CD4-positive, alpha-beta T cell (primary cell): ENCODE results near the gene DCDC2C. TPM values are rescaled to one million over a fixed set of nuclear protein-coding genes. Genes with fewer than 3 reads are reported as not detected.

Source experiments
- ATAC-seq: fragments of 200-7000 bp; cut with Tn5 transposase; one replicate; pipeline ENCODE4 v1.10.0; 2022; ENCODE audit warnings: mild to moderate bottlenecking; ENCODE audit not compliant: poor library complexity
- CTCF ChIA-PET: fragments of 350-600 bp; sonication (Branson Sonifier 250); formaldehyde crosslinking; loops from one replicate; lab custom pipeline; 2021; ENCODE audit warnings: antibody characterized with exemption, inconsistent platforms; lab: Charles Lee
- POLR2A ChIA-PET: fragments of 350-600 bp; sonication (Branson Sonifier 250); formaldehyde crosslinking; loops from one replicate; lab custom pipeline; 2021; ENCODE audit warnings: antibody characterized with exemption, inconsistent platforms; lab: Charles Lee
- DNase-seq, 14 experiments: peaks; one replicate each; pipeline ENCODE4 v3.0.0-alpha.2; 2013 to 2020; ENCODE audit warnings: mixed read lengths in 2 of 14
- H3K27ac ChIP-seq, 2 donors: one replicate each; pipeline versions ENCODE4 v1.5.1 to v1.7.0; 2013; ENCODE audit warnings: low read length in 2 of 2, low read depth in 1 of 2, mild to moderate bottlenecking in 1 of 2
- H3K27me3 ChIP-seq, 2 experiments: 1 replicate in 1 of 2; 2 replicates in 1 of 2; pipeline versions ENCODE4 v1.6.1 to v1.7.0; 2013; ENCODE audit warnings: low read length in 2 of 2, control low read depth in 1 of 2, mild to moderate bottlenecking in 1 of 2, moderate library complexity in 1 of 2; ENCODE audit not compliant: insufficient read depth in 2 of 2, control insufficient read depth in 1 of 2
- H3K36me3 ChIP-seq: one replicate; pipeline ENCODE4 v1.6.1; 2013; ENCODE audit warnings: low read length, control low read depth; ENCODE audit not compliant: insufficient read depth
- H3K4me1 ChIP-seq: one replicate; pipeline ENCODE4 v1.6.1; 2013; ENCODE audit warnings: low read length, control low read depth; ENCODE audit not compliant: insufficient read depth
- H3K4me3 ChIP-seq: one replicate; pipeline ENCODE4 v1.5.1; 2013; ENCODE audit warnings: mild to moderate bottlenecking, low read length, moderate library complexity
- H3K9me3 ChIP-seq, 2 experiments: 1 replicate in 1 of 2; 2 replicates in 1 of 2; pipeline versions ENCODE4 v1.6.1 to v1.7.0; 2013; ENCODE audit warnings: low read length in 2 of 2, mild to moderate bottlenecking in 2 of 2, control low read depth in 1 of 2, moderate library complexity in 1 of 2; ENCODE audit not compliant: control insufficient read depth in 1 of 2, insufficient read depth in 1 of 2
- H3K27ac Mint-ChIP-seq: one replicate; pipeline ENCODE4 v1.8.0; 2020; ENCODE audit warnings: mixed read lengths
- H3K27me3 Mint-ChIP-seq: one replicate; pipeline ENCODE4 v1.8.0; 2021; ENCODE audit warnings: mixed read lengths
- H3K36me3 Mint-ChIP-seq: one replicate; pipeline ENCODE4 v1.8.0; 2021; ENCODE audit warnings: low read depth, mixed read lengths
- H3K4me1 Mint-ChIP-seq: one replicate; pipeline ENCODE4 v1.8.0; 2021; ENCODE audit warnings: low read depth, mixed read lengths
- H3K4me3 Mint-ChIP-seq: one replicate; pipeline ENCODE4 v1.8.0; 2020; ENCODE audit warnings: mild to moderate bottlenecking, mixed read lengths
- H3K9me3 Mint-ChIP-seq: one replicate; pipeline ENCODE4 v1.8.0; 2020; ENCODE audit warnings: mixed read lengths
- CTCF ChIP-seq: fragments of 200-600 bp; IDR thresholded peaks from one replicate; pipeline ENCODE4 v1.8.0; 2022; ENCODE audit warnings: antibody characterized with exemption, mild to moderate bottlenecking
- intact Hi-C, 2 experiments: fragments of 100-400 bp; cut with DNase I in 1 of 2; cut with micrococcal nuclease in 1 of 2; formaldehyde crosslinking; loops; one replicate each; pipeline versions ENCODE4 v1.15.1 to v1.9.0; 2023 to 2025; cut with DNase I, micrococcal nuclease
- total RNA-seq, 174 experiments: library from RNA in 2 of 174; stranded (reverse) in 2 of 174; gene quantifications; one replicate each; pipeline ENCODE4 v1.2.3 and lab custom pipeline; 2021 to 2026

DCDC2C gene
- total RNA-seq, 2 experiments from 2014 or later: not detected

GRCh38 chr2:3774336-3774735 is 71.0 kb downstream of the DCDC2C start:
- DNase-seq (no peak), ATAC-seq (no peak)
- no peak overlapping the region for H3K27ac ChIP-seq
- H3K36me3 ChIP-seq: no peaks in the 10 kb centered on the region
- H3K4me3 Mint-ChIP-seq: no peak overlapping the region
- ChIA-PET POLR2A (no interaction called here), CTCF (no interaction called here)
- no peaks in the 10 kb centered on the region for H3K4me1 ChIP-seq
- H3K27me3 Mint-ChIP-seq: peaks cover 50% of the 10 kb centered on the region
- intact Hi-C loops: no loop called here
- no peak for TF ChIP-seq CTCF
- H3K4me3 ChIP-seq: no peak overlapping the region
- H3K9me3 ChIP-seq: peaks cover 0 to 14% of the 10 kb centered on the region in 2 experiments
- H3K4me1 Mint-ChIP-seq: peaks cover 6% of the 10 kb centered on the region
- H3K27ac Mint-ChIP-seq: no peak overlapping the region
- no peaks in the 10 kb centered on the region for H3K36me3 Mint-ChIP-seq
- H3K9me3 Mint-ChIP-seq: no peaks in the 10 kb centered on the region
- peaks cover 2% of the 10 kb centered on the region in 2 experiments for H3K27me3 ChIP-seq

DNA sequence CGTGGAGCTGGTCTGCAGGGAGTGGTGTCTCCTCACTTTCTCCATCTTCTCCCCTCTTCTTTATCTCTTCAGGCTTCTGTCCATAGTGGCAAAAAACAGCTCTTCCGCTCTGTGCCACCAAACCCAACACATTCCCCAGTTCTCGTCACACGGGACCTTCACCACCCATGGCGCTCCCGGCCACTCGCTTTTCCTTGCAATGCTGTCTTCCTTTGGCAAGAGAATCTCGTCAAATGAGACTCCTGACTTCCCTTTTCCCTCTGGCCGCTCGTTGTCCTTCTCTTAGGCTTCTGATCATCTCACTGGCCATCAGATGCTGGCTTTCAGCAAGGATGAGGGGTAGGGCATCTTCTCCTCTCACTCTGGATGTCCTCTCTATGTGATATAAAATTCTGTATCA is 72.9 kb downstream of the DCDC2C start:
- no peaks in the 10 kb centered on the region for H3K36me3 ChIP-seq
- Mint-ChIP-seq H3K4me1 (peaks cover 20% of the 10 kb centered on the region), H3K27me3 (peaks cover 54% of the 10 kb centered on the region), H3K36me3 (no peaks in the 10 kb centered on the region), H3K9me3 (no peaks in the 10 kb centered on the region), H3K27ac (no peak overlapping the region), H3K4me3 (no peak overlapping the region)
- TF ChIP-seq CTCF: no peak
- H3K4me1 ChIP-seq: peaks cover 4% of the 10 kb centered on the region
- ATAC-seq (no peak), DNase-seq (no peak)
- H3K27ac ChIP-seq: no peak overlapping the region
- POLR2A ChIA-PET: no interaction called here
- peaks cover 2 to 4% of the 10 kb centered on the region in 2 experiments for H3K27me3 ChIP-seq
- CTCF ChIA-PET: no interaction called here
- intact Hi-C loops: no loop called here
- H3K9me3 ChIP-seq: peaks cover 0 to 14% of the 10 kb centered on the region in 2 experiments
- H3K4me3 ChIP-seq: no peak overlapping the region

DNA sequence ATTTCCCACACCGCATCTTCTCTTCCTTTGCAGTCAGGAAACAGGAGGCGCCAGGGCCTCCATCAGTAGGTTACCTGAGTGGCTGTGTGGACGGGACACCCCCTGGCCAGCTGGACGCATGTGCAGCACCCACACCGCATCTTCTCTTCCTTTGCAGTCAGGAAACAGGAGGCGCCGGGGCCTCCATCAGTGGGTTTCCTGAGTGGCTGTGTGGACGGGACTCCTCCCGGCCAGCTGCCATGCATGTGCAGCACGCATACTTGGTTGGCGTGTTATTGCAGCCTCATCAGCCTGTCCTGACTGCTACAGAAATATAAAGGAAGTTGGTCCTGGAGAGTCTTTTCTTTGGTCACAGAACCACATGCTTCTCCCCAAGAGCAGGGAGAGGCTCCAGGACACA is 74.6 kb downstream of the DCDC2C start:
- peaks cover 20% of the 10 kb centered on the region for H3K4me1 Mint-ChIP-seq
- ChIA-PET POLR2A (no interaction called here), CTCF (no interaction called here)
- H3K27ac ChIP-seq: no peak overlapping the region
- H3K36me3 Mint-ChIP-seq: no peaks in the 10 kb centered on the region
- H3K4me3 Mint-ChIP-seq: no peak overlapping the region
- no peak overlapping the region for H3K27ac Mint-ChIP-seq
- no peaks in the 10 kb centered on the region for H3K9me3 Mint-ChIP-seq
- DNase-seq: no peak
- intact Hi-C loops: no loop called here
- peaks cover 4% of the 10 kb centered on the region for H3K4me1 ChIP-seq
- ATAC-seq: no peak
- H3K27me3 Mint-ChIP-seq: peaks cover 40% of the 10 kb centered on the region
- no peak for TF ChIP-seq CTCF
- peaks cover 2 to 4% of the 10 kb centered on the region in 2 experiments for H3K27me3 ChIP-seq
- H3K4me3 ChIP-seq: no peak overlapping the region
- no peaks in the 10 kb centered on the region for H3K36me3 ChIP-seq
- peaks cover 0 to 14% of the 10 kb centered on the region in 2 experiments for H3K9me3 ChIP-seq
